Thyroid gland (tissue), 4 donors: Measurements from ENCODE around the gene KRTAP9-1. TPM values are rescaled to one million over a fixed set of nuclear protein-coding genes. Genes with fewer than 3 reads are reported as not detected.
"Not testable (repeated sequence)": the region's sequence is repeated elsewhere in the genome, so short reads cannot be mapped to it uniquely, and the experiment has no call there.

Experiments
- DNase-seq, 2 donors: peaks; one replicate each; pipeline ENCODE4 v3.0.0-alpha.2; 2019
- H3K27ac ChIP-seq, 3 donors: fragments of 200-600 bp; sonication (generic); 1 replicate in 2 of 3; 2 replicates in 1 of 3; pipeline ENCODE4 v1.5.1; 2016 to 2019; ENCODE audit warnings: mild to moderate bottlenecking in 1 of 3, moderate library complexity in 1 of 3
- H3K27me3 ChIP-seq: fragments of 200-600 bp; sonication (generic); one replicate; pipeline ENCODE4 v1.5.1; 2019
- H3K36me3 ChIP-seq, 2 donors: fragments of 200-600 bp; sonication (generic); one replicate each; pipeline ENCODE4 v1.5.1; 2016 to 2019
- H3K4me1 ChIP-seq, 2 donors: fragments of 200-600 bp; sonication (generic); one replicate each; pipeline ENCODE4 v1.5.1; 2017 to 2019
- H3K4me3 ChIP-seq, 3 donors: fragments of 200-600 bp; sonication (generic); replicated peaks in 1 of 3; 1 replicate in 2 of 3; 2 replicates in 1 of 3; pipeline ENCODE4 v1.5.1; 2016; ENCODE audit warnings: mild to moderate bottlenecking in 1 of 3
- H3K9me3 ChIP-seq: fragments of 200-600 bp; sonication (generic); one replicate; pipeline ENCODE4 v1.5.1; 2017
- CTCF ChIP-seq, 6 experiments: fragments of 200-600 bp in 3 of 6; fragments of 450-650 bp in 3 of 6; sonication (generic) in 3 of 6; IDR thresholded peaks; one replicate each; pipeline ENCODE4 v1.5.1; 2016 to 2019; ENCODE audit warnings: antibody characterized with exemption in 6 of 6, mild to moderate bottlenecking in 2 of 6, inconsistent platforms in 1 of 6, moderate library complexity in 1 of 6
- POLR2A ChIP-seq, 2 donors: fragments of 450-650 bp; IDR thresholded peaks; one replicate each; pipeline ENCODE4 v1.6.1; 2017; ENCODE audit warnings: antibody characterized with exemption in 2 of 2, mild to moderate bottlenecking in 2 of 2, moderate library complexity in 1 of 2
- WGBS, 2 donors: methylation state at CpG; one replicate each; pipeline ENCODE4 v1.1.5; 2017; 5-methylcytosine and 5-hydroxymethylcytosine counted together
- intact Hi-C: fragments of 100-400 bp; cut with DNase I; formaldehyde crosslinking; loops from one replicate; pipeline ENCODE4 v1.15.1; 2023
- total RNA-seq, 4 donors: library from RNA; depleted of rRNA; stranded (reverse); fragments of >200 nt; gene quantifications; one replicate each; pipeline ENCODE4 v1.2.3, GENCODE V29; 2016

The KRTAP9-1 gene
- total RNA-seq, 4 donors from 2014 or later, result not detected

DNA sequence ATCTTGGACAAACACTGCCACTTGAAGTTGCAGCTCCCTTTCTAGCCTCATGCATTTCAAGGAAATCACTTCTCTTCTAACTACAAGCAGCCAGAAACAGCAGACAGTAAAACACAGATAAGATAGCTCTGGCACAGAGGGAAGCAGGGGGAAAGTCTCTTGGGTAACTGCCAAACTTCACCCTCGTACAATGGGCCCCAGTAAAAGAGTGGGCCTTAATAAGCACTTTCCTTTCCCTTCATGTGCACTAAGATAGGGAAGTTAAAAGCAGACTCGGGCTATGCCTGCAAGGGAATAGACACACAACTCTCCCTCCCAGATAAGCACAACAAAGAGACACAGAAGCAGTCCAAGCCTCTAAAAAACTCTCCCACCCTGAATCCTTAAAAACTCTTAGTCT is 35.8 kb upstream of the KRTAP9-1 start:
- H3K4me3 ChIP-seq, result no peak overlapping the region
- 8 to 10% methylated on average over 2 of the region's 2 CpGs for WGBS, 2 donors
- no peak overlapping the region for H3K27ac ChIP-seq
- peak in 1 of 2 donors; percentile 1 for DNase-seq
- H3K27me3 ChIP-seq, result no peaks in the 10 kb centered on the region
- intact Hi-C loops, result no loop called here
- H3K36me3 ChIP-seq, result no peaks in the 10 kb centered on the region
- H3K9me3 ChIP-seq, result no peaks in the 10 kb centered on the region
- TF ChIP-seq CTCF (IDR thresholded peaks at IDR 0.05), result no peak
- no peak for TF ChIP-seq POLR2A (IDR thresholded peaks at IDR 0.05)
- H3K4me1 ChIP-seq, result no peaks in the 10 kb centered on the region

DNA sequence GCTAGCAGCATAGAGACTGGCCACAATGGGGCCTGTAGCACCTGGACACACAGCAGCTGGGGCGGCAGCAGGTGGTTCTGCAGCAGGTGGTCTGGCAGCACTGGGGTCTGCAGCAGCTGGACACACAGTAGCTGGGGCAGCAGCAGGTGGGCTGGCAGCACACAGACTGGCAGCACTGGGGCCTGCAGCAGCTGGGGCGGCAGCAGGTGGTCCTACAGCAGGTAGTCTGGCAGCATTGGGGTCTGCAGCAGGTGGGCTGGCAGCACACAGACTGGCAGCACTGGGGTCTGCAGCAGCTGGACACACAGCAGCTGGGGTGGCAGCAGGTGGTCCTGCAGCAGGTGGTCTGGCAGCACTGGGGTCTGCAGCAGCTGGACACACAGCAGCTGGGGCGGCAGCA is 29.5 kb upstream of the KRTAP9-1 start:
- H3K27ac ChIP-seq, intact Hi-C loops, DNase-seq, H3K4me1 ChIP-seq, H3K9me3 ChIP-seq, H3K27me3 ChIP-seq, H3K4me3 ChIP-seq, H3K36me3 ChIP-seq: not testable (repeated sequence)
- WGBS, 2 donors, result 79 to 83% methylated on average over 2 of the region's 3 CpGs

- no peak for DNase-seq
- no peaks in the 10 kb centered on the region for H3K4me1 ChIP-seq
- 88% methylated on average over 1 of the region's 1 CpG for WGBS, 2 donors
- H3K9me3 ChIP-seq, result no peaks in the 10 kb centered on the region
- H3K4me3 ChIP-seq, result no peak within 1 kb of the TSS
- H3K27ac ChIP-seq, result no peak within 1 kb of the TSS
- intact Hi-C loops, result no loop called here
- no peaks in the 10 kb centered on the region for H3K27me3 ChIP-seq
- H3K36me3 ChIP-seq, result no peaks in the 10 kb centered on the region
- TF ChIP-seq CTCF (IDR thresholded peaks at IDR 0.05), result no peak
- TF ChIP-seq POLR2A (IDR thresholded peaks at IDR 0.05), result no peak
Measured at GRCh38 chr17:41160648-41161047, 29.0 kb upstream of the KRTAP9-1 start, which contains the start of gene KRTAP4-4. Gene KRTAP4-4 (minus strand): TSS chr17:41160748. CDS start chr17:41160691, 57 bp downstream.

- intact Hi-C loops, result no loop called here
- WGBS, 2 donors, result 75 to 76% methylated on average over 7 of the region's 7 CpGs
- no peak overlapping the region for H3K27ac ChIP-seq
- no peak for TF ChIP-seq CTCF (IDR thresholded peaks at IDR 0.05)
- no peak for TF ChIP-seq POLR2A (IDR thresholded peaks at IDR 0.05)
- no peaks in the 10 kb centered on the region for H3K4me1 ChIP-seq
- no peaks in the 10 kb centered on the region for H3K36me3 ChIP-seq
- H3K4me3 ChIP-seq, result no peak overlapping the region
- no peaks in the 10 kb centered on the region for H3K9me3 ChIP-seq
- DNase-seq, result no peak
- H3K27me3 ChIP-seq, result no peaks in the 10 kb centered on the region
Measured at GRCh38 chr17:41163828-41164227, 25.9 kb upstream of the KRTAP9-1 start.

GRCh38 chr17:41167561-41167960 is 22.1 kb upstream of the KRTAP9-1 start:
- Histone ChIP-seq H3K9me3 (no peaks in the 10 kb centered on the region), H3K4me3 (no peak overlapping the region), H3K27ac (no peak overlapping the region), H3K36me3 (no peaks in the 10 kb centered on the region), H3K27me3 (no peaks in the 10 kb centered on the region), H3K4me1 (no peaks in the 10 kb centered on the region)
- 84 to 93% methylated on average over 6 to 7 of the region's 7 CpGs for WGBS, 2 donors
- TF ChIP-seq POLR2A (IDR thresholded peaks at IDR 0.05), result no peak
- no peak for TF ChIP-seq CTCF (IDR thresholded peaks at IDR 0.05)
- intact Hi-C loops, result no loop called here
- no peak for DNase-seq

- no peaks in the 10 kb centered on the region for H3K36me3 ChIP-seq
- no peaks in the 10 kb centered on the region for H3K4me1 ChIP-seq
- no peak within 1 kb of the TSS for H3K27ac ChIP-seq
- no peak for DNase-seq
- intact Hi-C loops, result no loop called here
- H3K9me3 ChIP-seq, result no peaks in the 10 kb centered on the region
- no peak for TF ChIP-seq CTCF (IDR thresholded peaks at IDR 0.05)
- no peaks in the 10 kb centered on the region for H3K27me3 ChIP-seq
- no peak within 1 kb of the TSS for H3K4me3 ChIP-seq
- WGBS, 2 donors, result 63 to 82% methylated on average over 1 of the region's 1 CpG
Measured at GRCh38 chr17:41168121-41168520, 21.6 kb upstream of the KRTAP9-1 start, which contains the start of gene KRTAP4-3. Gene KRTAP4-3 (minus strand): TSS chr17:41168221. CDS start chr17:41168172, 49 bp downstream.
